Globus pallidus (tissue), 1 donor: ENCODE measurements around the gene LRRIQ3.

Experiments
- DNase-seq: peaks from one replicate; pipeline ENCODE4 v3.0.0-alpha.2; 2015; ENCODE audit warnings: low spot score

The LRRIQ3 gene

DNA sequence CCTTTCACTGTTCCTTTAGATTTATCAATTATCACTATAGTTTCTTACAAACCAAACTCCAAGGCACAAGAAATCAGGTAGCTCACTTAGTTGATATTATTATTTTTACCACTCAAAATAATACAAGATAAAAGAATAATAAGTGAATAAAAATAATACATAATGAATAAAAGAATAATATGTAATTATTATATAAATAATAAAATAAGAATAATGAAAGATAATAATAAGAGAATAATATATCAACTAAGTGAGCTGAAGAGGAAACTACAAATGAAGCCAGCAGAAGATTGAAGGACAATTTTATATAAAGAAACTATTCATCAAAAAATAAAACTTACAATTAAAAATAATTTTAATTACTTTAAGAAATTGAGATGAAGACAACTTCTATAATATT, 90.6 kb downstream of the LRRIQ3 start:
- DNase-seq, result no peak

DNA sequence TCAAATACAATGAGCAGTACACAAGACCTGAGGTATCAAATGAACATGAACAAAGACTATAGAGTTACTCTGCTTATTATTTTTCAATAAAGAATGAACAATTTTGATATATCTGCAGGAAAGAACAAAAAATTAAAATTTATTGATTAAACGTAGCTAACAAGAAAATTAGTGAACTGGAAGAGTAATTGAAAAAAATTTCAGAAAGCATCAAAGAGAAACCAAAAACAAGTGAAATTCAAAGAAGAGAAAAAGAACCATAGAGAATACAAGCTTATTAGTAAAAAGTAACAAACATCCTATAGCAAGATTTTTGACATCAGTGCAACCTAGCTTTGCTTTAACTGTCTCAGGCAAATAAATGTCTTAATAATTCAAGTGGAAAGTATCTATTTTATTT, 106.6 kb downstream of the LRRIQ3 start:
- DNase-seq, result no peak

GRCh38 chr1:74083128-74083527, 114.8 kb downstream of the LRRIQ3 start:
- DNase-seq, result no peak

DNA sequence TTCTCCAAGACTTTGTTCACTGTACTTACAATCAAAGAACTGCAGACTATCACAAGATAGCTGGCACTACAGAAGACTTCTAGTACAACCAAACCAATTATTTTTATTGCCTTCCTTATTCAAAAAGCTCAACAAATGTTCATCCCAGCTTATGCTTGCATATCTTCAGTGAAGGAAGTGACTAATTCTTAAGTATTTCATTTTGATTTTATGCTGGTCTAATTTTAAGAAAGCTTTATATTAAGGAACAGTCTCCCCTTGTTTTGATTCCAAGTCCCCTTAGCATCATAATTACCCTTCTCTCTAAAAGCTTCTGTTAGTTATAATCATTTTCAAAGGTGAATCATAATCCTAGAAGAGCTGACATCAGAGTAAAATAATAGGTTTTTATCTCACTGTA, 132.9 kb downstream of the LRRIQ3 start:
- no peak for DNase-seq

DNA sequence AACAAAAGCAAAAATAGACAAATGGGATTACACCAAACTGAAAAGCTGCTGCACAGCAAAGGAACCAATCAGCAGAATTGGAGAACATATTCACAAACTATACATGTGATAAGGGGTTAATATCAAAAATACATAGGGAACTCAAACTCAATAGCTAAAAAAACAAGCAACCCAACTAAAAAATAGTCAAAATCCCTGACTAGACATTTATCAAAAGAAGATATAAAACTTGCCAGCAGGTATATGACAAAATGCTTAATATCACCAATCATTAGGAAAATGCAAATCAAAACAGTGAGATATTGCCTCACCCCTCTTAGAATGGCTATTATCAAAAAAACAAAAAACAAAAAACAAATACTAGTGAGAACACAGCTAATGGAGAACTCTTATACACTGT, 140.3 kb downstream of the LRRIQ3 start:
- DNase-seq, result no peak

DNA sequence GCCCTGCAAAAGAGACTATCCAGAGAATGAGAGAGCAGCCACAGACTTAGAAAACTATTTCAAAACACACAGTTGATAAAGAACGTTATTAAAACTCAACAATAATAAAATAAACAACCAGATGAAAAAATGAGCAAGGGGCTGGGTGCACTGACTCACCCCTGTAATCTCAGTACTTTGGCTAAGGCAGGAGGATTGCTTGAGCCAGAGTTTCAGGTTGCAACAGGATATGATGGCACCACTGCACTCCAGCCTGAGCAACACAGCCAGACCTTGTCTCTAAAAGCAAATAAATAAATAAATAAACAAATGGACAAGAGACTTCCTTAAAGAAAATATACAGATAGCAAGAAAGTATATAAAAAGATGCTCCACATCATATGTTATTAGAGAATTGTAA, 144.6 kb downstream of the LRRIQ3 start:
- DNase-seq, result no peak

- no peak for DNase-seq
Measured at GRCh38 chr1:74050386-74050785, 147.6 kb downstream of the LRRIQ3 start.

GRCh38 chr1:74038042-74038441, 159.9 kb downstream of the LRRIQ3 start:
- DNase-seq, result no peak

GRCh38 chr1:74012583-74012982, 185.4 kb downstream of the LRRIQ3 start:
- no peak for DNase-seq

- DNase-seq, result no peak
Measured at GRCh38 chr1:74011736-74012135, 186.2 kb downstream of the LRRIQ3 start.

DNA sequence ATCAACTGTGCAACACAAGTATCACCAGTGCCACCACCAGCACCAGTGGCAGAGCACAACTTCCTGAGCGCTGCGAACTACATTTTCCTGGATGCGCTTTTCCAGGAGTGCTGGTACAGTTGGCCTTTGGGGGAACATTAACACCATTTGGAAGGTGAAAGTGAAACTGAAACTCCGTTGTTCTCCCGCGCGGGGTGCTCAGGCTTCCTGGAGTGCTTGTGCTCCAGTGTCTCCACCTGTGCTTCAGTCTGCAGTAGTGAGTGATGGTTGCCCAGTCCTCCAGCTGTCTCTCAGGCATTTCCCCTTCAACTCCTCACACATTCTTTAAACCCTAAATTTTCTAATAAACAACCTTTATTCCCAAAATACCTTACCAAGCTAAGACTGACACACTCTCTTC, 187.8 kb downstream of the LRRIQ3 start:
- DNase-seq, result no peak

DNA sequence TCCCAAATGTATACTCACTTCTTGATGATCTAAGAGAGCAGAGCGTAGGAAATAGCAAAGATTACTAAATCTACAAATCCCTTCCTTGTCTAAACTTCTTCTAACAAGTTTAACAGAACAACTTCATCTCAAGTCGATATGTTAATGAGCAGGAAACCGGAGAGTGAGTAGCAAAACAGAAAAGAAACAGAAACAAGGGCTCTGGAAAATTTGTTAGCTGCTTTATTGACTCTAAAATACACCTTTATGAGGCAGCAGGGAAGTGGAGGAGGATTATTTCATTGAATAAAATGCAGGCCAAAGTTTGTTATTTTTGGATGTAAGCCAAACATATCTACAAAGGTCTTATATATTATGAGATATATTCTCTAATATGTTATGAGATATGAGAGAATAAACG, 192.4 kb downstream of the LRRIQ3 start:
- no peak for DNase-seq

DNA sequence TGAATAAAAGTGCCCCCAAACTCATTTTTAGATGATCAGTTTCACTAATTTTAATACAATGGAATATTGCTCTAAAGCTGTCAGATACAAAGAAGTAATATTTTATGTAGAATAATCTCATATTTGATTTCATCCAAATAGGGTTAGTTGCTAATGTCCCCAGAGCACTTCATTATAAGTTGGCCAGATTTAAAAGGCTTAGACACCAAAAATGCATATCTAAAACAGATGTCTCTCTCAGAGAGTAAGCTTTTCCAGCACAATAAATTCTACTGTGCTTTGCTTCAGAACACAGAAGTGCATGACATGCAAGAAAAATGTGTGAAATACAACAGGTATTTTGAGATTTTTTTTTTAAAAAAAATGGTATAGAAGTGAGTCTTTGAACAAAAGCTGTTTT, 194.2 kb downstream of the LRRIQ3 start:
- no peak for DNase-seq

DNA sequence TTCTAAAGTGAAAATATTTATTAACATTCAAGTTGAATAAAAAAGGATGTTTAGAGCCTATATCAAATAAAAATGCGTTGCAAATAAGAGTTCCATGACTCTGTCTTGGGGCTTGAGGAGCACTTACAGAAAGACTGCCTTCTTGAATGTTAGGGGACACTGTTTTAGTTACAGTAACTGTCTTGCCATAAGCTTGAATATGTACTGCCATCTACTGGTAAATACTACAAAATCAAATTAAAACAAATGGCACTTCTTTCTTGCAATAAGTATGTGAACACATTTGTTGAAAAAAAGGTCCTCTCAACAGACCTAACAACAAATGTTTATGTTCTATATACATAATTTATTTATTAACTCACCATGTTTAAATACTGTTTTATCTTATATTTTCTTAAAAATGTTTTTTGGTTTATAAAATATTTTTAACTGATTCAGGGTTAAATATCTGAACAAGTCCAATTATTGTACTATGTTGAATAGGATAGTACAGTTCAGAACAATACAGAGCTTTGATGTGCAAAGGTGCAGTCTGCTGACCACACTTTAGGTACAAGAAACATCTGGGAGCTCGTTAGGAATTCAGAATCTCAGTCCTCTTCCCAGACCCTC, 199.5 kb downstream of the LRRIQ3 start:
- DNase-seq, result peak; percentile 64

- DNase-seq, result peak; percentile 66
Measured at GRCh38 chr1:73980324-73981040, 217.5 kb downstream of the LRRIQ3 start.

- DNase-seq, result peak; percentile 25
Measured at GRCh38 chr1:73979684-73980083, 218.3 kb downstream of the LRRIQ3 start.

DNA sequence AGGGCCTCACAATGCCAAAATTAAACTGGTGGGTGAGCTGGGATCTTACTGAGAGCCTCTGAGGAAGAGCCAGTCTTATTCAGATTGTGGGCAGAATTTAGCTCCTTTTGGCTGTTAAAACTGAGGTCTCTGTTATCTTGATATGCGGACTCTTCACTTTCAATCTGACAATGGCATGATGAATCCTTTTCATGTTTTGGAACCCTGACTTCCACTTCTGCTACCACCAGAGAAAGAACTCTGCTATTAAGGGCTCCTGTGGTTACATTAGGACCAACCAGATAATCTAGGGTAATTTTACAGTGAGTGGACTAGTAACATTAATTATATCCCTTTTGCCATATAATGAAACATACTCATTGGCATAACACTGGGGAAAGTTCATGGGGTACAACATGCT, 219.0 kb downstream of the LRRIQ3 start:
- no peak for DNase-seq
